Chondrocyte (in vitro differentiated cells): Measurements from ENCODE around the gene KLHL6. TPM values are rescaled to one million over a fixed set of nuclear protein-coding genes. Genes with fewer than 3 reads are reported as not detected.

ENCODE experiments used
- DNase-seq: peaks from one replicate; pipeline ENCODE4 v3.0.0; 2021; ENCODE audit warnings: mixed read lengths, low spot score
- H3K27ac Mint-ChIP-seq: one replicate; pipeline ENCODE4 v1.8.0; 2021; ENCODE audit warnings: mild to moderate bottlenecking, moderate library complexity, mixed read lengths; ENCODE audit not compliant: unreplicated experiment
- H3K27me3 Mint-ChIP-seq: 2 replicates; pipeline ENCODE4 v1.8.0; 2021; ENCODE audit warnings: low read depth, mixed read lengths
- H3K36me3 Mint-ChIP-seq: 2 replicates; pipeline ENCODE4 v1.8.0; 2021; ENCODE audit warnings: low read depth, mixed read lengths
- H3K4me1 Mint-ChIP-seq: 2 replicates; pipeline ENCODE4 v1.8.0; 2021; ENCODE audit warnings: low read depth, mild to moderate bottlenecking, mixed read lengths
- H3K4me3 Mint-ChIP-seq: one replicate; pipeline ENCODE4 v1.8.0; 2021; ENCODE audit warnings: mild to moderate bottlenecking, moderate library complexity, mixed read lengths; ENCODE audit not compliant: unreplicated experiment
- H3K9me3 Mint-ChIP-seq: 2 replicates; pipeline ENCODE4 v1.8.0; 2021; ENCODE audit warnings: low read depth, mixed read lengths
- long read RNA-seq: library from polyadenylated mRNA; stranded (forward); transcript quantifications from one replicate; pipeline ENCODE4 v2.0.0, GENCODE V29; 2021
- total RNA-seq: library from RNA; stranded (reverse); gene quantifications from 3 replicates; pipeline ENCODE4 v1.2.1, GENCODE V29; 2021
- TF ChIP-seq, protein P1 (sequence below): fragments of 200-600 bp; sonication (generic); IDR thresholded peaks from 2 replicates; pipeline ENCODE4 v1.5.0; 2021; ENCODE audit warnings: antibody characterized with exemption, mild to moderate bottlenecking, moderate library complexity

Gene KLHL6, protein sequence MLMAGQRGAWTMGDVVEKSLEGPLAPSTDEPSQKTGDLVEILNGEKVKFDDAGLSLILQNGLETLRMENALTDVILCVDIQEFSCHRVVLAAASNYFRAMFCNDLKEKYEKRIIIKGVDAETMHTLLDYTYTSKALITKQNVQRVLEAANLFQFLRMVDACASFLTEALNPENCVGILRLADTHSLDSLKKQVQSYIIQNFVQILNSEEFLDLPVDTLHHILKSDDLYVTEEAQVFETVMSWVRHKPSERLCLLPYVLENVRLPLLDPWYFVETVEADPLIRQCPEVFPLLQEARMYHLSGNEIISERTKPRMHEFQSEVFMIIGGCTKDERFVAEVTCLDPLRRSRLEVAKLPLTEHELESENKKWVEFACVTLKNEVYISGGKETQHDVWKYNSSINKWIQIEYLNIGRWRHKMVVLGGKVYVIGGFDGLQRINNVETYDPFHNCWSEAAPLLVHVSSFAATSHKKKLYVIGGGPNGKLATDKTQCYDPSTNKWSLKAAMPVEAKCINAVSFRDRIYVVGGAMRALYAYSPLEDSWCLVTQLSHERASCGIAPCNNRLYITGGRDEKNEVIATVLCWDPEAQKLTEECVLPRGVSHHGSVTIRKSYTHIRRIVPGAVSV
- not detected in 3 replicates for total RNA-seq
- long read RNA-seq, result 0 reads

DNA sequence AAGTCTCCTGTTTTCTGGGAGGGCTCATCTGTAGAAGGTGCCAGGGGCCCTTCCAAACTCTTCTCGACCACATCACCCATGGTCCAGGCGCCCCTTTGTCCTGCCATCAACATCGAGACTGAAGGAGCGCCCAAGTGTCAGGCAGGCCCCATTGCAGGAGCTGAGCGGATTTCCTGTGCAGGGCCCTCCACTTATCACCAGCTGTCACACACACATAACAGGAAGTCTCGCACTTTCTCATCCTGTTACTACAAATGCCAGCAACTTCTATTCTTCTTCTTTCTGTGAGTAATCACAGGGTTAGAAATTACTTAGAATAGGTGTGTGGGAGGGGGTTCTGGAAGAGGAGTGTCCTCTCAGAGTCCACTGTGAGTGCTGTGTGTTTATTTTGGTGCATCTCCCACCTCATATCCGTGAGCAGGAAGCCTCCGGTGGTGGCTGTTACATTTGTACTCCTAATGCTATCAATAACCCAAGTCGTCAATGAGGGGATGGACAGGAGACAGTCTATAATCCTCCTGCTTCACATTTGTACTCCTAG, at the start of gene KLHL6:
Gene KLHL6 (minus strand): TSS at position 166 of the 541 bp plus-strand sequence. CDS start 53 bp downstream, at position 113.
- TF ChIP-seq, protein P1, sequence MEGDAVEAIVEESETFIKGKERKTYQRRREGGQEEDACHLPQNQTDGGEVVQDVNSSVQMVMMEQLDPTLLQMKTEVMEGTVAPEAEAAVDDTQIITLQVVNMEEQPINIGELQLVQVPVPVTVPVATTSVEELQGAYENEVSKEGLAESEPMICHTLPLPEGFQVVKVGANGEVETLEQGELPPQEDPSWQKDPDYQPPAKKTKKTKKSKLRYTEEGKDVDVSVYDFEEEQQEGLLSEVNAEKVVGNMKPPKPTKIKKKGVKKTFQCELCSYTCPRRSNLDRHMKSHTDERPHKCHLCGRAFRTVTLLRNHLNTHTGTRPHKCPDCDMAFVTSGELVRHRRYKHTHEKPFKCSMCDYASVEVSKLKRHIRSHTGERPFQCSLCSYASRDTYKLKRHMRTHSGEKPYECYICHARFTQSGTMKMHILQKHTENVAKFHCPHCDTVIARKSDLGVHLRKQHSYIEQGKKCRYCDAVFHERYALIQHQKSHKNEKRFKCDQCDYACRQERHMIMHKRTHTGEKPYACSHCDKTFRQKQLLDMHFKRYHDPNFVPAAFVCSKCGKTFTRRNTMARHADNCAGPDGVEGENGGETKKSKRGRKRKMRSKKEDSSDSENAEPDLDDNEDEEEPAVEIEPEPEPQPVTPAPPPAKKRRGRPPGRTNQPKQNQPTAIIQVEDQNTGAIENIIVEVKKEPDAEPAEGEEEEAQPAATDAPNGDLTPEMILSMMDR, result no peak
- peaks cover 28% of the 10 kb centered on the region for H3K4me1 Mint-ChIP-seq
- no peaks in the 10 kb centered on the region for H3K27me3 Mint-ChIP-seq
- no peaks in the 10 kb centered on the region for H3K36me3 Mint-ChIP-seq
- DNase-seq, result no peak
- no peak within 1 kb of the TSS for H3K27ac Mint-ChIP-seq
- H3K9me3 Mint-ChIP-seq, result no peaks in the 10 kb centered on the region
- H3K4me3 Mint-ChIP-seq, result no peak within 1 kb of the TSS

DNA sequence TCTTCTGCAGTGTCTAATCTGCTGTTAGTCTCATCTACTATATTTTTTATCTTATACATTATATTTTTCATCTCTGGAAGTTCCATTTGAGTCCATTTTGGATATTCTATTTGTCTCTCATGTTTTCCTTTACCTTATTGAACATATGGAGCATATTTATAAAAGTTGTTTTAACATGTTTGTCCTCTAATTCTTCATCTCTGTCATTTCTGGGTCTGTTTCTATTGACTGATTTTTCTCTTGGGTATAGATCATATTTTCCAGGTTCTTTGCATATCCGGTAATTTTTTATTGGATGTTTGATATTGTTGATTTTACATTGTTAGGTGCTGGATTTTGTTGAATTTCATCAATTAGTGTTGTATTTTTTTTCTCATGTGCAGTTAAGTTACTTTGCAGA, 42.5 kb upstream of the KLHL6 start:
- Mint-ChIP-seq H3K27me3 (no peaks in the 10 kb centered on the region), H3K4me3 (no peak overlapping the region), H3K27ac (no peak overlapping the region), H3K36me3 (peaks cover 14% of the 10 kb centered on the region), H3K9me3 (peaks cover 25% of the 10 kb centered on the region), H3K4me1 (no peaks in the 10 kb centered on the region)
- DNase-seq, result no peak
- TF ChIP-seq, protein P1, result no peak

DNA sequence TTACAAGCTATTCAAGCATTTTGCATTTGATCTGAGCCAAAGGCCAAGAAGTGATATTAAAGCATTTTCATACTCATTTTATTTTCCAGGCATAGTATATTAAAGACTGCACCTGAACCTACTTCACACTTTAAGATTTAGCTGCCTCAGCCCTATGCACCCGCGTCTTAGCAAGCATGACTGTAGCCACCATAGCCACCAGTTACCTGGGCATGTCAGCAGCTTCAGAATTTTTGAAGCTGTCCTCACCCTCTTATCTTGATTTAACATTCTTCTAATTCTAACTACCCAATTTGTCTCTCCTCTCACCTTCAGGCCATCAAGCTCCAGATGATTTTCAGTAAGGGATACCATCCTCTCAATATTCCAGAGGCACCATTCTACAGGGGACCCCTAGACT, 39.1 kb upstream of the KLHL6 start:
- H3K9me3 Mint-ChIP-seq, result peaks cover 25% of the 10 kb centered on the region
- peaks cover 14% of the 10 kb centered on the region for H3K36me3 Mint-ChIP-seq
- no peak overlapping the region for H3K4me3 Mint-ChIP-seq
- DNase-seq, result no peak
- H3K27me3 Mint-ChIP-seq, result no peaks in the 10 kb centered on the region
- TF ChIP-seq, protein P1, result no peak
- H3K4me1 Mint-ChIP-seq, result peaks cover 8% of the 10 kb centered on the region
- no peak overlapping the region for H3K27ac Mint-ChIP-seq

DNA sequence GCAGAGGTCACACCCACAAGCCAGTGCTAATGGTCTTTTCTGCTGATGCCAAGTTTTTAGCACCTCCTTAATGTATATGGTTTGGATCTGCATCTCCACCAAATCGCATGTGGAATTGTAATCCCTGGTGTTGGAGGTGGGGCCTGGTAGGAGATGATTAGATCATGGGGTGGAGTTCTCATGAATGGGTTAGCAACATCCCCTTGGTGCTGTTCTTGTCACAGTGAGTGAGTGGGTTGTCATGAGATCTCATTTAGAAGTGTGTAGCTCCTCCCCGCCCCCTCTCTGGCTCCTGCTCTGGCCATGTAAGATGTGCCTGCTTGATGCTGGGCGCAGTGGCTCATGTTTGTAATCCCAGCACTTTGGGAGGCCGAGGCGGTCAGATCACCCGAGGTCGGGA, 37.3 kb upstream of the KLHL6 start:
- H3K4me3 Mint-ChIP-seq, result no peak overlapping the region
- H3K4me1 Mint-ChIP-seq, result peaks cover 8% of the 10 kb centered on the region
- H3K27me3 Mint-ChIP-seq, result no peaks in the 10 kb centered on the region
- no peak overlapping the region for H3K27ac Mint-ChIP-seq
- peaks cover 7% of the 10 kb centered on the region for H3K36me3 Mint-ChIP-seq
- peaks cover 11% of the 10 kb centered on the region for H3K9me3 Mint-ChIP-seq
- DNase-seq, result no peak
- TF ChIP-seq, protein P1, result no peak

DNA sequence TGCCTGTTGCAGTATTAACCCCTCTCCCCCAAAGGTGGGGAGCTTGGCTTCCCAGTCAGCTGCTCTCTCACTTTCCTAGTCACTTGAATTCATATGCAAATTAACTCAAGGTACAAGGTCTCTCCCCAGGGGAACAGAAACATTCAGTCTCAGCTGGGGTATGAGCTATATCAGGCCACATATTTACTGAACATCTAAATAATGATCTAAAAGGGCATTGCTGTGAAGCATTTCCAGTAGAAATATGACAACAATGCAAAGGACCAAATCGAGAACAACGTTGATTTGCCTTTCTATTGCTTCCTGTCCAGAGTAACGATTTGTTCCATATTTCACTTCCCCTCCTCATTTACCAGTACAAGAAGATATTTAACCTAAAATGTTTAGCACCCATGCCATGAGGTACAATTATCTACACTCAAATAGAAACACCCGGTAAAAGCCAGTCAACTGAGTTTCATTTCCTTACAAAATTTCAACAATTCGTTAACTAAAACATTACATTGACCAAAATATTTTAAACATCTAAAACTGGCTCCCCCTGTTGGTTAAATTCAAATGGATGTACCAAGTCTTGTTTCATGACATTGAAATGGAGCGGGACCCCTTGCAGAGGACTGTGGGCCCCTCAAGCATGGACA, 36.5 kb upstream of the KLHL6 start:
- Mint-ChIP-seq H3K4me3 (no peak overlapping the region), H3K27me3 (no peaks in the 10 kb centered on the region), H3K36me3 (peaks cover 3% of the 10 kb centered on the region), H3K27ac (no peak overlapping the region), H3K4me1 (peaks cover 8% of the 10 kb centered on the region), H3K9me3 (peaks cover 6% of the 10 kb centered on the region)
- TF ChIP-seq, protein P1, result peak; percentile 67
- DNase-seq, result no peak
